ENCODE measurements around the gene SULT1B1.

Gene SULT1B1

GRCh38 chr4:69684804-69685203 is 75.6 kb downstream of the SULT1B1 start:
- no peak for DNase-seq
